ENCODE results near the gene RAB1B.

Gene RAB1B

GRCh38 chr11:66322732-66323427, 54.4 kb downstream of the RAB1B start:
- DNase-seq (ENCODE audit: low spot score) = no peak

GRCh38 chr11:66323684-66324083, 55.2 kb downstream of the RAB1B start:
- DNase-seq (ENCODE audit: low spot score) = no peak

GRCh38 chr11:66324664-66325063, 56.2 kb downstream of the RAB1B start:
- DNase-seq (ENCODE audit: low spot score) = no peak

GRCh38 chr11:66325263-66325671, 56.8 kb downstream of the RAB1B start:
- DNase-seq (ENCODE audit: low spot score) = no peak

- DNase-seq (ENCODE audit: low spot score) = peak; percentile 59
These were observed 58.0 kb downstream of the RAB1B start for GRCh38 chr11:66326261-66327111.

All from CD4-positive, alpha-beta T cell treated with Interleukin-6 at 100 ng/mL for 8 hours (primary cell).